ENCODE data around the gene RAB4A. TPM values are rescaled to one million over a fixed set of nuclear protein-coding genes. Genes with fewer than 3 reads are reported as not detected.

Gene RAB4A
- total and polyA plus RNA-seq, 2 of the 13 experiments (the other 11 are each of a cell fraction or from before 2014, with no cell fraction given): 56.0 to 80.1 TPM

DNA sequence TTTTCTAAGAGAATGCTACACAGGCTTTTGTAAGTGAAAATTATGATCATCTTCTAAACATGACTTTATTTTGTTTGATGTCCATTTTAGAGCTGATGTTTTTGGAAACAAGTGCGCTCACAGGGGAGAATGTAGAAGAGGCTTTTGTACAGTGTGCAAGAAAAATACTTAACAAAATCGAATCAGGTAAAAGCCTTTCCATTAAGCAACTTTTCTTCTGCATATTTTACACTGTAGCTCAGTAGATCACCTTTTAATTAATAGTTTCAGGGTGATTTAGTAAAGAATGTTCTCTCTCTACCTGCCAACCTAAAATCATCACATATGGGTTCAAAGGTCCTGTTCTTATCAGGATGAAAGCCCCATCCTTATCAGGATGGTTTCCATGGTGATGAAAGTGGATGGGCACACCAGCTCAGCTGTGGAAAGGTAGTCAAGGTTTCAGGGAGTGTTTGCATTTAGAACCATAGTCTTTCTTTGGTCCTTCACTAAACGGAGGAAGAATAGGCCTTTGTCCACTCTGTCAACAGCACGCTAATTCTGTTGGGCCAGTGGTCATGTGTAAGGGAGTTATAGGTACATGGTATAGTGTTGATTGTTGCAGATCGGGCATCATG is 28.1 kb downstream of the RAB4A start (continued):
- TF ChIP-seq CENPX (CRISPR knock-in tag; IDR thresholded peaks at IDR 0.05) (no peak), SOX6 (IDR thresholded peaks at IDR 0.05) (no peak), SOX6 (CRISPR knock-in tag; IDR thresholded peaks at IDR 0.05) (peak; percentile 97), ZNF121 (CRISPR knock-in tag; IDR thresholded peaks at IDR 0.05) (no peak), ATRX (CRISPR knock-in tag; IDR thresholded peaks at IDR 0.05; ENCODE audit: borderline replicate concordance) (no peak), REXO4 (CRISPR knock-in tag; IDR thresholded peaks at IDR 0.05; ENCODE audit: borderline replicate concordance) (no peak), PHF5A (CRISPR knock-in tag; IDR thresholded peaks at IDR 0.05; ENCODE audit: low read depth, unreplicated experiment) (no peak), KMT2B (CRISPR knock-in tag; IDR thresholded peaks at IDR 0.05) (no peak), RAD51 (IDR thresholded peaks at IDR 0.05; ENCODE audit: borderline replicate concordance) (no peak), SAP130 (CRISPR knock-in tag; IDR thresholded peaks at IDR 0.05; ENCODE audit: low read depth) (peak; percentile 89), HOXA3 (CRISPR knock-in tag; IDR thresholded peaks at IDR 0.05) (peak; percentile 64; the same call in 1 of the 2 replicates), ZNF572 (CRISPR knock-in tag; IDR thresholded peaks at IDR 0.05) (no peak), ZBTB38 (CRISPR knock-in tag; IDR thresholded peaks at IDR 0.05) (no peak), SNAI1 (CRISPR knock-in tag; IDR thresholded peaks at IDR 0.05; ENCODE audit: borderline replicate concordance) (no peak), ZNF282 (IDR thresholded peaks at IDR 0.05; ENCODE audit: partially characterized antibody) (no peak), JDP2 (CRISPR knock-in tag; IDR thresholded peaks at IDR 0.05; ENCODE audit: borderline replicate concordance) (no peak), SIX1 (CRISPR knock-in tag; IDR thresholded peaks at IDR 0.05; ENCODE audit: borderline replicate concordance) (peak; percentile 47; the same call in 1 of the 2 replicates), NFE2L2 (IDR thresholded peaks at IDR 0.05; ENCODE audit: low read length) (no peak), KDM1A (CRISPR knock-in tag; IDR thresholded peaks at IDR 0.05) (peak; percentile 91), BRD4 (CRISPR knock-in tag; IDR thresholded peaks at IDR 0.05) (no peak), ZNF382 (CRISPR knock-in tag; IDR thresholded peaks at IDR 0.05; ENCODE audit: borderline replicate concordance) (no peak), FOXA1 (IDR thresholded peaks at IDR 0.05) (peak; percentile 69), FOXA1 (CRISPR knock-in tag; IDR thresholded peaks at IDR 0.05) (peak; percentile 94)
- TF ChIP-seq, protein P1, sequence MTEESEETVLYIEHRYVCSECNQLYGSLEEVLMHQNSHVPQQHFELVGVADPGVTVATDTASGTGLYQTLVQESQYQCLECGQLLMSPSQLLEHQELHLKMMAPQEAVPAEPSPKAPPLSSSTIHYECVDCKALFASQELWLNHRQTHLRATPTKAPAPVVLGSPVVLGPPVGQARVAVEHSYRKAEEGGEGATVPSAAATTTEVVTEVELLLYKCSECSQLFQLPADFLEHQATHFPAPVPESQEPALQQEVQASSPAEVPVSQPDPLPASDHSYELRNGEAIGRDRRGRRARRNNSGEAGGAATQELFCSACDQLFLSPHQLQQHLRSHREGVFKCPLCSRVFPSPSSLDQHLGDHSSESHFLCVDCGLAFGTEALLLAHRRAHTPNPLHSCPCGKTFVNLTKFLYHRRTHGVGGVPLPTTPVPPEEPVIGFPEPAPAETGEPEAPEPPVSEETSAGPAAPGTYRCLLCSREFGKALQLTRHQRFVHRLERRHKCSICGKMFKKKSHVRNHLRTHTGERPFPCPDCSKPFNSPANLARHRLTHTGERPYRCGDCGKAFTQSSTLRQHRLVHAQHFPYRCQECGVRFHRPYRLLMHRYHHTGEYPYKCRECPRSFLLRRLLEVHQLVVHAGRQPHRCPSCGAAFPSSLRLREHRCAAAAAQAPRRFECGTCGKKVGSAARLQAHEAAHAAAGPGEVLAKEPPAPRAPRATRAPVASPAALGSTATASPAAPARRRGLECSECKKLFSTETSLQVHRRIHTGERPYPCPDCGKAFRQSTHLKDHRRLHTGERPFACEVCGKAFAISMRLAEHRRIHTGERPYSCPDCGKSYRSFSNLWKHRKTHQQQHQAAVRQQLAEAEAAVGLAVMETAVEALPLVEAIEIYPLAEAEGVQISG (CRISPR knock-in tag; IDR thresholded peaks at IDR 0.05): no peak
- TF ChIP-seq, protein P2, sequence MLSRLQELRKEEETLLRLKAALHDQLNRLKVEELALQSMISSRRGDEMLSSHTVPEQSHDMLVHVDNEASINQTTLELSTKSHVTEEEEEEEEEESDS (CRISPR knock-in tag; IDR thresholded peaks at IDR 0.05; ENCODE audit: borderline replicate concordance): no peak
- TF ChIP-seq, protein P3, sequence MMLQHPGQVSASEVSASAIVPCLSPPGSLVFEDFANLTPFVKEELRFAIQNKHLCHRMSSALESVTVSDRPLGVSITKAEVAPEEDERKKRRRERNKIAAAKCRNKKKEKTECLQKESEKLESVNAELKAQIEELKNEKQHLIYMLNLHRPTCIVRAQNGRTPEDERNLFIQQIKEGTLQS (CRISPR knock-in tag; IDR thresholded peaks at IDR 0.05): no peak
- TF ChIP-seq, protein P4, sequence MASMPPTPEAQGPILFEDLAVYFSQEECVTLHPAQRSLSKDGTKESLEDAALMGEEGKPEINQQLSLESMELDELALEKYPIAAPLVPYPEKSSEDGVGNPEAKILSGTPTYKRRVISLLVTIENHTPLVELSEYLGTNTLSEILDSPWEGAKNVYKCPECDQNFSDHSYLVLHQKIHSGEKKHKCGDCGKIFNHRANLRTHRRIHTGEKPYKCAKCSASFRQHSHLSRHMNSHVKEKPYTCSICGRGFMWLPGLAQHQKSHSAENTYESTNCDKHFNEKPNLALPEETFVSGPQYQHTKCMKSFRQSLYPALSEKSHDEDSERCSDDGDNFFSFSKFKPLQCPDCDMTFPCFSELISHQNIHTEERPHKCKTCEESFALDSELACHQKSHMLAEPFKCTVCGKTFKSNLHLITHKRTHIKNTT (CRISPR knock-in tag; IDR thresholded peaks at IDR 0.05): no peak
- TF ChIP-seq, protein P5, sequence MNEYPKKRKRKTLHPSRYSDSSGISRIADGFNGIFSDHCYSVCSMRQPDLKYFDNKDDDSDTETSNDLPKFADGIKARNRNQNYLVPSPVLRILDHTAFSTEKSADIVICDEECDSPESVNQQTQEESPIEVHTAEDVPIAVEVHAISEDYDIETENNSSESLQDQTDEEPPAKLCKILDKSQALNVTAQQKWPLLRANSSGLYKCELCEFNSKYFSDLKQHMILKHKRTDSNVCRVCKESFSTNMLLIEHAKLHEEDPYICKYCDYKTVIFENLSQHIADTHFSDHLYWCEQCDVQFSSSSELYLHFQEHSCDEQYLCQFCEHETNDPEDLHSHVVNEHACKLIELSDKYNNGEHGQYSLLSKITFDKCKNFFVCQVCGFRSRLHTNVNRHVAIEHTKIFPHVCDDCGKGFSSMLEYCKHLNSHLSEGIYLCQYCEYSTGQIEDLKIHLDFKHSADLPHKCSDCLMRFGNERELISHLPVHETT (CRISPR knock-in tag; conservative IDR thresholded peaks at IDR 0.05): no peak

Measured in HepG2 (cell line).